ENCODE measurements around the gene PSMD3. TPM values are rescaled to one million over a fixed set of nuclear protein-coding genes. Genes with fewer than 3 reads are reported as not detected.

Gene PSMD3
- total and polyA plus RNA-seq, 9 of the 15 experiments (the other 6 are each of a cell fraction or from before 2014, with no cell fraction given) = 2.0 to 251 (median 135) TPM

DNA sequence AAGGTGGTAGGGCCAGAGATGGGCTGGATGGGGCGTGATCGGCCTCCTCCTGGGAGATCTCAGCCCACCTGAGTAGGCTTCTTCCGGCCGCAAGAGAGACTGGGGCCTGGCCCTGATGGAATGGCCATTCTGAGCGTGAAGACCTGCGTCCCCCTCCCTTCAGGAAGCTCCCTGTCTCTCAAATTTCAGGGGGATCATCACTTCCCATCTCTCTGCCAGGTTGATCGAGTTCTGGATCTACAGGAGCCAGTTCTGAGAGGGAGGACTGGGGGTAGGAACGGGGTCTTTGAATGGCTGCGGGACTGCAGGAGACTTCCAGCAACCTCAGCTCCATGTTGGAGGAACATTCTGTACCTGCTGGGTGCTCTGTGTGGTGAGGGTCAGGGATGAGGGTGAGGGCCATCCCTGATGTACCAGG is 27.1 kb upstream of the PSMD3 start (continued):
- TF ChIP-seq, protein P1, sequence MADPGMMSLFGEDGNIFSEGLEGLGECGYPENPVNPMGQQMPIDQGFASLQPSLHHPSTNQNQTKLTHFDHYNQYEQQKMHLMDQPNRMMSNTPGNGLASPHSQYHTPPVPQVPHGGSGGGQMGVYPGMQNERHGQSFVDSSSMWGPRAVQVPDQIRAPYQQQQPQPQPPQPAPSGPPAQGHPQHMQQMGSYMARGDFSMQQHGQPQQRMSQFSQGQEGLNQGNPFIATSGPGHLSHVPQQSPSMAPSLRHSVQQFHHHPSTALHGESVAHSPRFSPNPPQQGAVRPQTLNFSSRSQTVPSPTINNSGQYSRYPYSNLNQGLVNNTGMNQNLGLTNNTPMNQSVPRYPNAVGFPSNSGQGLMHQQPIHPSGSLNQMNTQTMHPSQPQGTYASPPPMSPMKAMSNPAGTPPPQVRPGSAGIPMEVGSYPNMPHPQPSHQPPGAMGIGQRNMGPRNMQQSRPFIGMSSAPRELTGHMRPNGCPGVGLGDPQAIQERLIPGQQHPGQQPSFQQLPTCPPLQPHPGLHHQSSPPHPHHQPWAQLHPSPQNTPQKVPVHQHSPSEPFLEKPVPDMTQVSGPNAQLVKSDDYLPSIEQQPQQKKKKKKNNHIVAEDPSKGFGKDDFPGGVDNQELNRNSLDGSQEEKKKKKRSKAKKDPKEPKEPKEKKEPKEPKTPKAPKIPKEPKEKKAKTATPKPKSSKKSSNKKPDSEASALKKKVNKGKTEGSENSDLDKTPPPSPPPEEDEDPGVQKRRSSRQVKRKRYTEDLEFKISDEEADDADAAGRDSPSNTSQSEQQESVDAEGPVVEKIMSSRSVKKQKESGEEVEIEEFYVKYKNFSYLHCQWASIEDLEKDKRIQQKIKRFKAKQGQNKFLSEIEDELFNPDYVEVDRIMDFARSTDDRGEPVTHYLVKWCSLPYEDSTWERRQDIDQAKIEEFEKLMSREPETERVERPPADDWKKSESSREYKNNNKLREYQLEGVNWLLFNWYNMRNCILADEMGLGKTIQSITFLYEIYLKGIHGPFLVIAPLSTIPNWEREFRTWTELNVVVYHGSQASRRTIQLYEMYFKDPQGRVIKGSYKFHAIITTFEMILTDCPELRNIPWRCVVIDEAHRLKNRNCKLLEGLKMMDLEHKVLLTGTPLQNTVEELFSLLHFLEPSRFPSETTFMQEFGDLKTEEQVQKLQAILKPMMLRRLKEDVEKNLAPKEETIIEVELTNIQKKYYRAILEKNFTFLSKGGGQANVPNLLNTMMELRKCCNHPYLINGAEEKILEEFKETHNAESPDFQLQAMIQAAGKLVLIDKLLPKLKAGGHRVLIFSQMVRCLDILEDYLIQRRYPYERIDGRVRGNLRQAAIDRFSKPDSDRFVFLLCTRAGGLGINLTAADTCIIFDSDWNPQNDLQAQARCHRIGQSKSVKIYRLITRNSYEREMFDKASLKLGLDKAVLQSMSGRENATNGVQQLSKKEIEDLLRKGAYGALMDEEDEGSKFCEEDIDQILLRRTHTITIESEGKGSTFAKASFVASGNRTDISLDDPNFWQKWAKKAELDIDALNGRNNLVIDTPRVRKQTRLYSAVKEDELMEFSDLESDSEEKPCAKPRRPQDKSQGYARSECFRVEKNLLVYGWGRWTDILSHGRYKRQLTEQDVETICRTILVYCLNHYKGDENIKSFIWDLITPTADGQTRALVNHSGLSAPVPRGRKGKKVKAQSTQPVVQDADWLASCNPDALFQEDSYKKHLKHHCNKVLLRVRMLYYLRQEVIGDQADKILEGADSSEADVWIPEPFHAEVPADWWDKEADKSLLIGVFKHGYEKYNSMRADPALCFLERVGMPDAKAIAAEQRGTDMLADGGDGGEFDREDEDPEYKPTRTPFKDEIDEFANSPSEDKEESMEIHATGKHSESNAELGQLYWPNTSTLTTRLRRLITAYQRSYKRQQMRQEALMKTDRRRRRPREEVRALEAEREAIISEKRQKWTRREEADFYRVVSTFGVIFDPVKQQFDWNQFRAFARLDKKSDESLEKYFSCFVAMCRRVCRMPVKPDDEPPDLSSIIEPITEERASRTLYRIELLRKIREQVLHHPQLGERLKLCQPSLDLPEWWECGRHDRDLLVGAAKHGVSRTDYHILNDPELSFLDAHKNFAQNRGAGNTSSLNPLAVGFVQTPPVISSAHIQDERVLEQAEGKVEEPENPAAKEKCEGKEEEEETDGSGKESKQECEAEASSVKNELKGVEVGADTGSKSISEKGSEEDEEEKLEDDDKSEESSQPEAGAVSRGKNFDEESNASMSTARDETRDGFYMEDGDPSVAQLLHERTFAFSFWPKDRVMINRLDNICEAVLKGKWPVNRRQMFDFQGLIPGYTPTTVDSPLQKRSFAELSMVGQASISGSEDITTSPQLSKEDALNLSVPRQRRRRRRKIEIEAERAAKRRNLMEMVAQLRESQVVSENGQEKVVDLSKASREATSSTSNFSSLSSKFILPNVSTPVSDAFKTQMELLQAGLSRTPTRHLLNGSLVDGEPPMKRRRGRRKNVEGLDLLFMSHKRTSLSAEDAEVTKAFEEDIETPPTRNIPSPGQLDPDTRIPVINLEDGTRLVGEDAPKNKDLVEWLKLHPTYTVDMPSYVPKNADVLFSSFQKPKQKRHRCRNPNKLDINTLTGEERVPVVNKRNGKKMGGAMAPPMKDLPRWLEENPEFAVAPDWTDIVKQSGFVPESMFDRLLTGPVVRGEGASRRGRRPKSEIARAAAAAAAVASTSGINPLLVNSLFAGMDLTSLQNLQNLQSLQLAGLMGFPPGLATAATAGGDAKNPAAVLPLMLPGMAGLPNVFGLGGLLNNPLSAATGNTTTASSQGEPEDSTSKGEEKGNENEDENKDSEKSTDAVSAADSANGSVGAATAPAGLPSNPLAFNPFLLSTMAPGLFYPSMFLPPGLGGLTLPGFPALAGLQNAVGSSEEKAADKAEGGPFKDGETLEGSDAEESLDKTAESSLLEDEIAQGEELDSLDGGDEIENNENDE (IDR thresholded peaks at IDR 0.05; ENCODE audit: low read depth, low read length) = no peak
- TF ChIP-seq SRSF1 (IDR thresholded peaks at IDR 0.05; ENCODE audit: low read depth, low read length) (no peak), YY1 (IDR thresholded peaks at IDR 0.05; ENCODE audit: borderline replicate concordance in 1 of 3, control insufficient read depth in 1 of 3, extremely low read depth in 1 of 3, insufficient read depth in 3 of 3, insufficient read length in 1 of 3, insufficient replicate concordance in 2 of 3, low read depth in 1 of 3, low read length in 2 of 3) (peak in 1 of 3 experiments; percentile 70), RUNX1 (IDR thresholded peaks at IDR 0.05; ENCODE audit: low read depth) (no peak), FOXJ3 (CRISPR knock-in tag; IDR thresholded peaks at IDR 0.05) (no peak), HCFC1 (IDR thresholded peaks at IDR 0.05; ENCODE audit: low read depth, low read length) (no peak), EZH2 (IDR thresholded peaks at IDR 0.05; ENCODE audit: borderline replicate concordance, low read depth, low read length) (no peak)
- TF ChIP-seq, protein P2, sequence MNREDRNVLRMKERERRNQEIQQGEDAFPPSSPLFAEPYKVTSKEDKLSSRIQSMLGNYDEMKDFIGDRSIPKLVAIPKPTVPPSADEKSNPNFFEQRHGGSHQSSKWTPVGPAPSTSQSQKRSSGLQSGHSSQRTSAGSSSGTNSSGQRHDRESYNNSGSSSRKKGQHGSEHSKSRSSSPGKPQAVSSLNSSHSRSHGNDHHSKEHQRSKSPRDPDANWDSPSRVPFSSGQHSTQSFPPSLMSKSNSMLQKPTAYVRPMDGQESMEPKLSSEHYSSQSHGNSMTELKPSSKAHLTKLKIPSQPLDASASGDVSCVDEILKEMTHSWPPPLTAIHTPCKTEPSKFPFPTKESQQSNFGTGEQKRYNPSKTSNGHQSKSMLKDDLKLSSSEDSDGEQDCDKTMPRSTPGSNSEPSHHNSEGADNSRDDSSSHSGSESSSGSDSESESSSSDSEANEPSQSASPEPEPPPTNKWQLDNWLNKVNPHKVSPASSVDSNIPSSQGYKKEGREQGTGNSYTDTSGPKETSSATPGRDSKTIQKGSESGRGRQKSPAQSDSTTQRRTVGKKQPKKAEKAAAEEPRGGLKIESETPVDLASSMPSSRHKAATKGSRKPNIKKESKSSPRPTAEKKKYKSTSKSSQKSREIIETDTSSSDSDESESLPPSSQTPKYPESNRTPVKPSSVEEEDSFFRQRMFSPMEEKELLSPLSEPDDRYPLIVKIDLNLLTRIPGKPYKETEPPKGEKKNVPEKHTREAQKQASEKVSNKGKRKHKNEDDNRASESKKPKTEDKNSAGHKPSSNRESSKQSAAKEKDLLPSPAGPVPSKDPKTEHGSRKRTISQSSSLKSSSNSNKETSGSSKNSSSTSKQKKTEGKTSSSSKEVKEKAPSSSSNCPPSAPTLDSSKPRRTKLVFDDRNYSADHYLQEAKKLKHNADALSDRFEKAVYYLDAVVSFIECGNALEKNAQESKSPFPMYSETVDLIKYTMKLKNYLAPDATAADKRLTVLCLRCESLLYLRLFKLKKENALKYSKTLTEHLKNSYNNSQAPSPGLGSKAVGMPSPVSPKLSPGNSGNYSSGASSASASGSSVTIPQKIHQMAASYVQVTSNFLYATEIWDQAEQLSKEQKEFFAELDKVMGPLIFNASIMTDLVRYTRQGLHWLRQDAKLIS (CRISPR knock-in tag; IDR thresholded peaks at IDR 0.05) = no peak
- TF ChIP-seq, protein P3, sequence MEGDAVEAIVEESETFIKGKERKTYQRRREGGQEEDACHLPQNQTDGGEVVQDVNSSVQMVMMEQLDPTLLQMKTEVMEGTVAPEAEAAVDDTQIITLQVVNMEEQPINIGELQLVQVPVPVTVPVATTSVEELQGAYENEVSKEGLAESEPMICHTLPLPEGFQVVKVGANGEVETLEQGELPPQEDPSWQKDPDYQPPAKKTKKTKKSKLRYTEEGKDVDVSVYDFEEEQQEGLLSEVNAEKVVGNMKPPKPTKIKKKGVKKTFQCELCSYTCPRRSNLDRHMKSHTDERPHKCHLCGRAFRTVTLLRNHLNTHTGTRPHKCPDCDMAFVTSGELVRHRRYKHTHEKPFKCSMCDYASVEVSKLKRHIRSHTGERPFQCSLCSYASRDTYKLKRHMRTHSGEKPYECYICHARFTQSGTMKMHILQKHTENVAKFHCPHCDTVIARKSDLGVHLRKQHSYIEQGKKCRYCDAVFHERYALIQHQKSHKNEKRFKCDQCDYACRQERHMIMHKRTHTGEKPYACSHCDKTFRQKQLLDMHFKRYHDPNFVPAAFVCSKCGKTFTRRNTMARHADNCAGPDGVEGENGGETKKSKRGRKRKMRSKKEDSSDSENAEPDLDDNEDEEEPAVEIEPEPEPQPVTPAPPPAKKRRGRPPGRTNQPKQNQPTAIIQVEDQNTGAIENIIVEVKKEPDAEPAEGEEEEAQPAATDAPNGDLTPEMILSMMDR (IDR thresholded peaks at IDR 0.05 in 2 of 3, conservative IDR thresholded peaks at IDR 0.05 in 1 of 3; ENCODE audit: insufficient read depth in 2 of 3, low read depth in 1 of 3, low read length in 3 of 3) = no peak

Measured in K562 (cell line).